Glomerular visceral epithelial cell (primary cell): ENCODE results near the gene DGKQ.
"Not testable (repeated sequence)": the region's sequence is repeated elsewhere in the genome, so short reads cannot be mapped to it uniquely, and the experiment has no call there.

ENCODE experiments used
- DNase-seq: peaks from one replicate; pipeline ENCODE4 v3.0.0-alpha.2; 2016; ENCODE audit errors: extremely low spot score

Gene DGKQ

GRCh38 chr4:925171-925570 lies 48.2 kb downstream of the DGKQ start:
- DNase-seq: no peak

DNA sequence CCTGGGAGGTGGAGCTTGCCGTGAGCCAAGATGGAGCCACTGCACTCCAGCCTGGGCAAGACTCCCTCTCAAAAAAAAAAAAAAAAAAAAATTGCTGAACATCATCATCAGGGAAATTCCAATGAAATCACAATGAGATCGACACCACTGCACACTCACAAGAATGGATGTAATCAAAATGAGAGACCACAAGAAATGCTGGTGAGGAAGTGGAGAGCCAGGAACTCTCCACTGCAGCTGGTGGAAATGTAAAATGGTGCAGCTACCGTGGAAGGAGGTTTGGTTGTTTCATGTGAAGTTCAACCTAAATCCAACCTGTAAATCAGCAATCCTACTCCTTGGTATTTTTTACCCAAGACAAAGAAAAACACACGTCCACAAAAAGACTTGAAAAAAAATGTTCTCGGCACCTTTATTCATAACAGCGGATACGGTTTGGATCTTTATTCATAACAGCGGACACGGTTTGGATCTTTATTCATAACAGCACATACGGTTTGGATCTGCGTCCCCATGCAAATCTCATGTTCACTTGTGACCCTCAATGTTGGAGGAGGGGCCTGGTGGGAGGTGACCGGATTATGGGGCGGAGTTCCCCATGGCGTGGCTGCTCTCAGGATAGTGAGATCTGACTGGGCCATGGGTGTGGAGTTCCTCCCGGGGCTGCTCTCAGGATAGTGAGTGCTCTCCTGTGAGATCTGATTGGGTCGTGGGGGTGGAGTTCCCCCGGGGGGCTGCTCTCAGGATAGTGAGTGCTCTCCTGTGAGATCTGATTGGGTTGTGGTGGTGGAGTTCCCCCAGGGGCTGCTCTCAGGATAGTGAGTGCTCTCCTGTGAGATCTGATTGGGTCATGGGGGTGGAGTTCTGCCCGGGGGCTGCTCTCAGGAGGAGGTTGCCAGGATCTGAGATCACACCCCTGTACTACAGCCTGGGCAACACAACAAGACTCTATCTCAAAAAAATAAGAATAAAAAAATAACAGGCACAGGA lies 49.0 kb downstream of the DGKQ start:
- DNase-seq: peak; percentile 64

DNA sequence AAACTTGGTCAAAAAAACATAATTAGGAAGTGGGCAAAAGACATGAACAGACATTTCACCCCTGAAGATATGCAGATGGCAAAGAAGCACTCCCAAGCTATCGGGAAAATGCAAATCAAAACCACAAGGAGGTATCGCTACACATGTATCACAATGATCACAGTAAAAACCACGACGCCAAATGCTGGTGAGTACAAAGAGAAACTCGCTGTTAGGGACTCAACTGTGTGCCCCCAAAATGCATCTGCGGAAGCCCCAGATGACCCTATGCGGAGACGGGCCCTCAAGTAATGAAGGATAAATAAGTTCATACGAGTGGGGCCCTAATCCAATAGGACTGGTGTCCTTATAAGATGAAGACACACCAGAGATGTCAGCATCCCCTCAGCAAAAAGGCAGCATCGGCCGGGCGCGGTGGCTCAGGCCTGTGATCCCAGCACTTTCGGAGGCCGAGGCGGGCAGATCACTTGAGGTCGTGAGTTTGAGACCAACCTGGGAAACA lies 51.5 kb downstream of the DGKQ start:
- no peak for DNase-seq

- DNase-seq: not testable (repeated sequence)
Measured at GRCh38 chr4:919004-919680, 54.2 kb downstream of the DGKQ start.

DNA sequence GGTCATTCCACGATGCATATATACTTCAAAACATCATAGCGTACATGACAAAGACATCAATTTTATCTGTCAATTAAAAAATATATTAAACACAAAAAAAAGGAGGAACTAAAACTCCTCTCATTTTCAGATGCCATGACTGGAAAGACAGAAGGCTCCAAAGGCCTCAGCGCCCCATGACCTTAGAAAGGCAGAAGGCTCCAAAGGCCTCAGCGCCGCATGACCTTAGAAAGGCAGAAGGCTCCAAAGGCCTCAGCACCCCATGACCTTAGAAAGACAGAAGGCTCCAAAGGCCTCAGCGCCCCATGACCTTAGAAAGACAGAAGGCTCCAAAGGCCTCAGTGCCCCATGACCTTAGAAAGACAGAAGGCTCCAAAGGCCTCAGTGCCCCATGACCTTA lies 54.8 kb downstream of the DGKQ start:
- DNase-seq: not testable (repeated sequence)

GRCh38 chr4:917992-918391 lies 55.4 kb downstream of the DGKQ start:
- no peak for DNase-seq

DNA sequence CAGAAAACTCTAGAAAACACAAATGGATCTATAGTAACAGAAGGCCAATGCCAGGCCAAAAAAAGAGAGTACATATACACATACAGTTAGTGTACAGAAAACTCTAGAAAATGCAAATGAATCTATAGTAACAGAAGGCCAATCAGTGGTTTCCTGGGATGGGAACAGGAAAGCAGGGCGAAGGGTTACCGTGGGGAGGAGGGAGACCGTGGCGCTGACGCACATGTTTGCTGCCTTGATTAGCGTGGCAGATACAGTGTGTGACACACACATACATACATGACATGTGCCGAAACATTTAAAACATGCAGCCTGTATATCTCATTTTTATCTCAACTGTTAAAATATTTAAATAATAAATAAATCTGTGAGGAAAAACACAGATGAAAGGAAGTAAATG lies 55.9 kb downstream of the DGKQ start:
- no peak for DNase-seq

- no peak for DNase-seq
Measured at GRCh38 chr4:915595-915994, 57.8 kb downstream of the DGKQ start.

DNA sequence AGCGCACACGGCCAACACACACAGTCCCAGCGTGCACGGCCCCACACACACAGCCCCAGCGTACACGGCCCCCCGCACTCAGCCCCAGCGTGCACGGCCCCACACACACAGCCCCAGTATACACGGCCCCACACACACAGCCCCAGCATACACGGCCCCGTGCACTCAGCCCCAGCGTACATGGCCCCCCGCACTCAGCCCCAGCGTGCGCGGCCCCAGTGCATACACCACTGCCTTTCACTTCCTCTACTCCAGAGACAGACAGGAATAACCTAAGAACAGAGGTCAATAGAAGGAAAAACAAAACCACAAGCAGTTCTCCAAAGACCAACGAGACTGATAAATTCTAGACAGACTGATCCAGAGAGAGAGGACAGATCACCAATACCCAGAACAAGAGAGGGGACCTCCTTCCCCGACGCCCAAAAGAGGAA lies 58.3 kb downstream of the DGKQ start:
- DNase-seq: no peak

GRCh38 chr4:914531-914930 lies 58.8 kb downstream of the DGKQ start:
- no peak for DNase-seq

GRCh38 chr4:913280-913618 lies 60.1 kb downstream of the DGKQ start:
- no peak for DNase-seq

GRCh38 chr4:912548-913279 lies 60.7 kb downstream of the DGKQ start:
- DNase-seq: no peak

DNA sequence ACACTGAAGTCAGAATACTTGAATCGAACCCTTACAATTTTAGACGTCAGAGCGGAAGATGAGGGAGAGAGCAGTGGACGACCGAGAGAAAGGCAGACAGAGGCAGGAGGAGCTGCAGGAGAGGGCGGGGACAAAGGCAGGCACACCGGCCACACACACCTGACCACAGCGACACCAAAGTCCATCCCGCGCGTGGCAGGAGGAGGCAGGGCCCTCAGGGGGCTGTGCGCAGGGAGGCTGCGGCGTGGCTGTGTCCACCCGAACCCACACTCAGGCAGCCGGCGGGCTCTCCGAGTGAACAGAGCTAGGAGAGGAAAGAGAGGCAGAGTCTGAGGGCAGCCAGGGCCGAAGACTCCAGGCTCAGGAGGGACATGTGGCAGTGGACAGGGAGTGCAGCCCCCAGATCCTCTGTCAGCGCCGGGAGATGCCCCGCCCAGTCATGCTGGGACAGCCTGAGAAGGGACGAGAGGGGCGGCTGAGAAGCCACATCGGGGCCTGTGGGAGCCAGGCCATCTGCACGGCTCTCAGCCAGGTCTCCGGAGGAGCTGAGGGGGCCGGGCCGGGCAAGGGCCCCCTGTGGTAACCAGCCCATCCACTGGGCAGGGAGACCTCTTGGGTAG lies 61.4 kb downstream of the DGKQ start:
- DNase-seq: no peak

- no peak for DNase-seq
Measured at GRCh38 chr4:911221-911751, 62.1 kb downstream of the DGKQ start.

- no peak for DNase-seq
Measured at GRCh38 chr4:910366-911091, 62.8 kb downstream of the DGKQ start.

DNA sequence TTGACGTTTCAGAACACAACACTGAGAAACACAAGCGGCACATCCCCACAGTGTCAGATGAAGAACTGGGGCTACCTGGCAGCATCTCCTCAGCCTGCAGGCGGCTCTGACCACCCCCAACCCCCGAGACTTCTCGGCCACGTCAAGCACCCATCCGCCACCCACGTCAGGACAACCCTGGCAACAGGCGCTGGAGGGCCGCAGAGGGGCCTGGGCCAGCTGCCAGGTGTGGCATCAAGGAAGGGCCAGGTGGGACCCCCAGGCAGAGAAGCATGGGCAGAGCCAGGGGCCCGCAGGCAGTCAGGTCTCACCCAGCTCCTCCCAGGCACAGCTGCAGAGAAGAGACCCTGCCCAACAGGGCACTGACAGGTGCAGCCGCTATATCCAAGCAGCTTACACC lies 63.5 kb downstream of the DGKQ start:
- DNase-seq: no peak

DNA sequence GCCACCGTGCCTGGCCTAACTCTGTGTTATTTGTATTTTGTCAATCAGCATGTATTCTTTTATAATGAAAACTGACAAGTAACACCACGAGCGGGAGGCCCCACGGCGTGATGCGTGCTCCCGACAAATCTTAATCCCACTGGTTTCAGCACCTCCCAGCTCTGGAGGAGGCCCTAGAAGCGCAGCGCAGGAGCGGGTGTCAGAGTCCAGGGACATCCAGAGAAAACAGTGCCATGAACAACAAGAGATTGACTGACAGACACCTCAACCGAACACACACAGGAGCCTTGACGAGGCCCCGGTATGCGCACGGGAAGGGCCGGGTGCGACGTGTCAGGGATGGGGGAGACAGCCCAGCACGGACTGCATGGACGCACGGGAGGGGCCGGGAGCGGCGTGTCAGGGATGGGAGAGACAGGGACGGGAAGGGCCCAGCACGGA lies 64.2 kb downstream of the DGKQ start:
- no peak for DNase-seq
